GM23338 (cell line): Measurements from ENCODE around the gene IFITM5. TPM values are rescaled to one million over a fixed set of nuclear protein-coding genes. Genes with fewer than 3 reads are reported as not detected.

Source experiments
- CTCF ChIP-seq, 2 experiments: fragments of 200-600 bp in 1 of 2; sonication (generic) in 1 of 2; conservative IDR thresholded peaks; 2 replicates each; pipeline versions ENCODE4 v1.5.1 to v1.6.1; 2016 to 2017; ENCODE audit warnings: antibody characterized with exemption in 2 of 2, low read depth in 2 of 2, mild to moderate bottlenecking in 2 of 2, moderate library complexity in 1 of 2
- ETS1 ChIP-seq: IDR thresholded peaks from 2 replicates; pipeline ENCODE4 v1.6.1; 2016; ENCODE audit warnings: antibody characterized with exemption
- EZH2 ChIP-seq: fragments of 200-600 bp; sonication (generic); IDR thresholded peaks from one replicate; pipeline ENCODE4 v1.8.0; 2017; ENCODE audit warnings: antibody characterized with exemption, mild to moderate bottlenecking, low read depth; ENCODE audit not compliant: unreplicated experiment
- STAT1 ChIP-seq: IDR thresholded peaks from one replicate; pipeline ENCODE4 v1.6.1; 2016; ENCODE audit warnings: antibody characterized with exemption; ENCODE audit not compliant: unreplicated experiment
- ZNF114 ChIP-seq: fragments of 250-450 bp; sonication (Bioruptor Pico); IDR thresholded peaks from 2 replicates; pipeline ENCODE4 v1.5.0; 2020; ENCODE audit warnings: mild to moderate bottlenecking, moderate library complexity
- ZNF462 ChIP-seq: fragments of 250-450 bp; sonication (Bioruptor Pico); IDR thresholded peaks from 2 replicates; pipeline ENCODE4 v1.5.0; 2020; ENCODE audit warnings: mild to moderate bottlenecking, moderate library complexity
- polyA plus RNA-seq: library from polyadenylated mRNA; unstranded; fragments of >200 nt; fragmentation: Nextera tagmentation; extraction: Ambion mirVana; gene quantifications from 2 replicates; pipeline ENCODE4 v1.2.1, GENCODE V29; 2016
- total RNA-seq: library from RNA; depleted of rRNA; stranded (reverse); fragments of >200 nt; shearing (Covaris generic); gene quantifications from 2 replicates; pipeline ENCODE4 v1.2.3, GENCODE V29; 2014

The IFITM5 gene
- total and polyA plus RNA-seq, 2 experiments from 2014 or later = not detected

GRCh38 chr11:289712-290620 lies 9.4 kb downstream of the IFITM5 start (continued):
- TF ChIP-seq ZNF462 (CRISPR knock-in tag) (no peak), ETS1 (no peak), CTCF (conservative IDR thresholded peaks at IDR 0.05; ENCODE audit: low read depth in 2 of 2) (no peak), EZH2 (no peak), STAT1 (no peak), ZNF114 (CRISPR knock-in tag) (no peak)
